ENCODE measurements around the gene RPS3A. TPM values are rescaled to one million over a fixed set of nuclear protein-coding genes. Genes with fewer than 3 reads are reported as not detected.

RPS3A gene
- total RNA-seq, 1 experiment from 2014 or later = 918 TPM

GRCh38 chr4:151144329-151145072 lies 45.1 kb downstream of the RPS3A start:
- Histone ChIP-seq H3K4me1 (ENCODE audit: control insufficient read depth, insufficient read depth, low read length) (no peaks in the 10 kb centered on the region), H3K36me3 (ENCODE audit: control insufficient read depth, insufficient read depth, low read length) (no peaks in the 10 kb centered on the region; the same call in none of the 2 replicates), H3K9me3 (ENCODE audit: control insufficient read depth, insufficient read depth, low read depth, low read length) (no peaks in the 10 kb centered on the region), H3K27me3 (ENCODE audit: control insufficient read depth, insufficient read depth, low read length) (no peaks in the 10 kb centered on the region), H3K4me3 (ENCODE audit: low read depth in 2 of 2, low read length in 2 of 2) (no peak overlapping the region), H3K27ac (ENCODE audit: low read length) (no peak overlapping the region)
- no peak for ATAC-seq
- ChIA-PET CTCF (interaction anchor here (0.6 kb wide), 1 partner anchor 9 kb away, joined by 3 read pairs; no protein-coding TSS in a partner anchor), POLR2A (no interaction called here)
- intact Hi-C loops (cut with micrococcal nuclease; ENCODE audit: unreplicated experiment) = no loop called here
- BruUV-seq (replicated peaks) = no TSS peak
- no peak for TF ChIP-seq CTCF (IDR thresholded peaks at IDR 0.05)
- TF ChIP-seq SIN3A (IDR thresholded peaks at IDR 0.05; ENCODE audit: borderline replicate concordance, insufficient read depth, low read depth, low read length) = no peak
- TF ChIP-seq TCF7L2 (IDR thresholded peaks at IDR 0.05; ENCODE audit: low read depth, low read length) = no peak
- TF ChIP-seq, protein P1, sequence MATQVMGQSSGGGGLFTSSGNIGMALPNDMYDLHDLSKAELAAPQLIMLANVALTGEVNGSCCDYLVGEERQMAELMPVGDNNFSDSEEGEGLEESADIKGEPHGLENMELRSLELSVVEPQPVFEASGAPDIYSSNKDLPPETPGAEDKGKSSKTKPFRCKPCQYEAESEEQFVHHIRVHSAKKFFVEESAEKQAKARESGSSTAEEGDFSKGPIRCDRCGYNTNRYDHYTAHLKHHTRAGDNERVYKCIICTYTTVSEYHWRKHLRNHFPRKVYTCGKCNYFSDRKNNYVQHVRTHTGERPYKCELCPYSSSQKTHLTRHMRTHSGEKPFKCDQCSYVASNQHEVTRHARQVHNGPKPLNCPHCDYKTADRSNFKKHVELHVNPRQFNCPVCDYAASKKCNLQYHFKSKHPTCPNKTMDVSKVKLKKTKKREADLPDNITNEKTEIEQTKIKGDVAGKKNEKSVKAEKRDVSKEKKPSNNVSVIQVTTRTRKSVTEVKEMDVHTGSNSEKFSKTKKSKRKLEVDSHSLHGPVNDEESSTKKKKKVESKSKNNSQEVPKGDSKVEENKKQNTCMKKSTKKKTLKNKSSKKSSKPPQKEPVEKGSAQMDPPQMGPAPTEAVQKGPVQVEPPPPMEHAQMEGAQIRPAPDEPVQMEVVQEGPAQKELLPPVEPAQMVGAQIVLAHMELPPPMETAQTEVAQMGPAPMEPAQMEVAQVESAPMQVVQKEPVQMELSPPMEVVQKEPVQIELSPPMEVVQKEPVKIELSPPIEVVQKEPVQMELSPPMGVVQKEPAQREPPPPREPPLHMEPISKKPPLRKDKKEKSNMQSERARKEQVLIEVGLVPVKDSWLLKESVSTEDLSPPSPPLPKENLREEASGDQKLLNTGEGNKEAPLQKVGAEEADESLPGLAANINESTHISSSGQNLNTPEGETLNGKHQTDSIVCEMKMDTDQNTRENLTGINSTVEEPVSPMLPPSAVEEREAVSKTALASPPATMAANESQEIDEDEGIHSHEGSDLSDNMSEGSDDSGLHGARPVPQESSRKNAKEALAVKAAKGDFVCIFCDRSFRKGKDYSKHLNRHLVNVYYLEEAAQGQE (IDR thresholded peaks at IDR 0.05; ENCODE audit: insufficient read depth in 1 of 2, low read depth in 2 of 2, low read length in 1 of 2) = no peak
- no peak for TF ChIP-seq POLR2AphosphoS5 (IDR thresholded peaks at IDR 0.05; ENCODE audit: low read depth, low read length)
- no peak for DNase-seq (ENCODE audit: low read depth, low spot score)
- in situ Hi-C loops (cut with HindIII; ENCODE audit: low pct_unique_long_range_greater_than_20kb, low sequenced_read_pairs) = no loop called here

DNA sequence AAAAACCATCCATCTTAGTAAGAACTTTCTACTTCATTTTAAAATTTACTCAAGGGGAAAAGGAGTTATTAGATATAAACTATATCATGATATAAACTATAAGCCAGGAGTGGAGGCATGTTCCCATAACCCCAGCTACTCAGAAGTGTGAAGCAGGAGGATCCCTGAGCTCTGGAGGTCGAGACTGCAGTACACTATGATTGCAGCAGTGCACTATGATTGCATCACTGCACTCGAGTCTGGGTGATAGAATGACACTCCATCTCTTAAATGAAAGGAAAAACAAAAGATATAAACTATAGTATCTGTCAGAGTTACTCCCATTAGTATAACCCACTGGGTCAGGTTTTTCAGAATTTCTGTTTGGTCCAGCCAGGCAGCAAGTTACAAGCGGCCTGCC lies 47.6 kb downstream of the RPS3A start:
- ATAC-seq = no peak
- H3K4me3 ChIP-seq (ENCODE audit: low read depth in 2 of 2, low read length in 2 of 2) = no peak overlapping the region
- H3K27me3 ChIP-seq (ENCODE audit: control insufficient read depth, insufficient read depth, low read length) = no peaks in the 10 kb centered on the region
- TF ChIP-seq CTCF (IDR thresholded peaks at IDR 0.05) (no peak), TCF7L2 (IDR thresholded peaks at IDR 0.05; ENCODE audit: low read depth, low read length) (no peak), POLR2AphosphoS5 (IDR thresholded peaks at IDR 0.05; ENCODE audit: low read depth, low read length) (no peak), SIN3A (IDR thresholded peaks at IDR 0.05; ENCODE audit: borderline replicate concordance, insufficient read depth, low read depth, low read length) (no peak)
- TF ChIP-seq, protein P1 (IDR thresholded peaks at IDR 0.05; ENCODE audit: insufficient read depth in 1 of 2, low read depth in 2 of 2, low read length in 1 of 2) = no peak
- in situ Hi-C loops (cut with HindIII; ENCODE audit: low pct_unique_long_range_greater_than_20kb, low sequenced_read_pairs) = no loop called here
- intact Hi-C loops (cut with micrococcal nuclease; ENCODE audit: unreplicated experiment) = no loop called here
- H3K27ac ChIP-seq (ENCODE audit: low read length) = no peak overlapping the region
- H3K9me3 ChIP-seq (ENCODE audit: control insufficient read depth, insufficient read depth, low read depth, low read length) = no peaks in the 10 kb centered on the region
- H3K4me1 ChIP-seq (ENCODE audit: control insufficient read depth, insufficient read depth, low read length) = no peaks in the 10 kb centered on the region
- DNase-seq (ENCODE audit: low read depth, low spot score) = no peak
- CTCF ChIA-PET = no interaction called here
- no peaks in the 10 kb centered on the region; the same call in none of the 2 replicates for H3K36me3 ChIP-seq (ENCODE audit: control insufficient read depth, insufficient read depth, low read length)
- POLR2A ChIA-PET = no interaction called here
- BruUV-seq (replicated peaks) = no TSS peak
